ENCODE results near the gene RFX2.

The RFX2 gene

DNA sequence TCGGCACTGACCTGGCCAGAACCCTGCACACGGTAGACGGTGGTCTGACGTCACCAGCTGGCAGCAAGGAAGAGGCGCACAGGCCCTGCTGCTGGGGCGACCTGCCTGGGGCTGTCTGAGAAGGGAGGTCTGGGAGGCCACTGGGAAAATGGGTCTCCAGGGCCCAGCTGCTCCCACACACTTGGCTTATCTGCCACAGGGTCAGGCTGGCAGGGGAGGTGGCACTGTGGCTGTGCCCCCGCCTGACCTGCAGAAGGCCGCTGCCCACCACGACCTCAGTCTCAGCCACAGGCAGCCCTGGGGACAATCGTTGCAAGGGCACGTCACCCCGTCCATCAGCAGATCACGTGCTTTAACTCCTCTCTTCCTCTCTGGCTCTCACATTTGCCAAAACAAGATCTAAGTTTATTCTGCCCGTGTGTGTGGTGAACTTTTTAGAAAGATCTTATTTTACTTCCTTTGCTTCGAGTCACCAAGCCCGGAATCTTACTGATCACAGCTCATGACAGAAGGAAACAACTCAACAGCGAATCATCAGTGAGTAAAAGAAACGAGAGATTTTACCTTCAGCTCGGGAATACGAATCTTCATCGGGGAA lies 87.1 kb downstream of the RFX2 start:
- no peak for TF ChIP-seq CTCF (IDR thresholded peaks at IDR 0.05; ENCODE audit: low read depth, low read length, missing control alignments)
- Histone ChIP-seq H3K4me3 (ENCODE audit: low read depth, low read length) (no peak overlapping the region), H3K27me3 (replicated peaks) (no peaks in the 10 kb centered on the region), H3K27ac (peak overlapping the region; percentile 40), H3K36me3 (replicated peaks) (no peaks in the 10 kb centered on the region)
- in situ Hi-C loops (cut with HindIII; ENCODE audit: low pct_ligation_motif_present, low sequenced_read_pairs), result no loop called here
- peak; percentile 34 for DNase-seq

GRCh38 chr19:6022570-6023064 lies 87.7 kb downstream of the RFX2 start:
- DNase-seq, result no peak
- TF ChIP-seq CTCF (IDR thresholded peaks at IDR 0.05; ENCODE audit: low read depth, low read length, missing control alignments), result no peak

DNA sequence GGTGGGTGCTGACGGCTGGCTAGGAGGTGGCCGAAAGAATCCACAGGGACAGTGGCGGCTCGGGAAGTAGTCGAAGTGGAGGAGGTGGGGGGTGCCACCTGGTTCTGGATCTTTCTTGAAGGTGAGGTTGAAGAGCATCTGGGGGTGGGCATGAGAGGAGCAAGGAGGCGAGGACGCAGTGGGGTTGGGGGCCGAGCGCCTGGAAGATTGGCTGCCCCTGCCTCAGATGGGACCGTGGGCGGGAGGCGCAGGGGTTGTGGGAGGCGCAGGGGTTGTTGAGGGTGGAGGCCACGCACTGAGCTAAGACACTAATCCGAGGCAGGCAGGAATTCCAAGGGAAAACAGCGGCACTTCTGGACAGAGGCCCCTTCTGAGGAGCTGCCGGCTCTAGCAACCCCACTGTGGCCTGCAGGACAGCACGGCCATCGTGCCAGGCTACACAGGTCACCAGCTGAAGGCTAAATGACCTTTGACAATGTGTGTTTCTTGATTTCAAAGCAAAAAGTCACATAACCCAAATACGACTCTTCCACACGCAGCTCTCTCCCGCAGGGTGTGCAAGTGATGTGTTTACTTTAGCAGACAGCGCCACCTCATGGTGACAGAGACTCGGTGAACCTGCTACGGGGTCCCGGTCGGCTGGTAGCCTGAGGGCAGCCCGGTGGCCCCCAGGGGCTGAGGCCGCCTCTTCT lies 88.3 kb downstream of the RFX2 start:
- DNase-seq, result peak; percentile 74
- no peak overlapping the region for H3K4me3 ChIP-seq (ENCODE audit: low read depth, low read length)
- in situ Hi-C loops (cut with HindIII; ENCODE audit: low pct_ligation_motif_present, low sequenced_read_pairs), result no loop called here
- peak; percentile 85 for TF ChIP-seq CTCF (IDR thresholded peaks at IDR 0.05; ENCODE audit: low read depth, low read length, missing control alignments)
- H3K36me3 ChIP-seq (replicated peaks), result no peaks in the 10 kb centered on the region
- H3K27ac ChIP-seq, result no peak overlapping the region
- no peaks in the 10 kb centered on the region for H3K27me3 ChIP-seq (replicated peaks)

More at GRCh38 chr19:6022570-6023064, 87.7 kb downstream of the RFX2 start:
- in situ Hi-C loops (cut with HindIII; ENCODE audit: low pct_ligation_motif_present, low sequenced_read_pairs), result no loop called here
- no peak overlapping the region for H3K4me3 ChIP-seq (ENCODE audit: low read depth, low read length)
- H3K27ac ChIP-seq, result no peak overlapping the region
- H3K27me3 ChIP-seq (replicated peaks), result no peaks in the 10 kb centered on the region
- no peaks in the 10 kb centered on the region for H3K36me3 ChIP-seq (replicated peaks)

GRCh38 chr19:6020972-6021805 lies 89.1 kb downstream of the RFX2 start:
- H3K36me3 ChIP-seq (replicated peaks), result no peaks in the 10 kb centered on the region
- DNase-seq, result no peak
- in situ Hi-C loops (cut with HindIII; ENCODE audit: low pct_ligation_motif_present, low sequenced_read_pairs), result no loop called here

More at GRCh38 chr19:6020972-6021805, 89.1 kb downstream of the RFX2 start:
- H3K27ac ChIP-seq, result no peak overlapping the region
- H3K27me3 ChIP-seq (replicated peaks), result no peaks in the 10 kb centered on the region
- no peak overlapping the region for H3K4me3 ChIP-seq (ENCODE audit: low read depth, low read length)
- TF ChIP-seq CTCF (IDR thresholded peaks at IDR 0.05; ENCODE audit: low read depth, low read length, missing control alignments), result peak; percentile 15
